ENCODE measurements around the gene DENND2C.
"Not testable (repeated sequence)": the region's sequence is repeated elsewhere in the genome, so short reads cannot be mapped to it uniquely, and the experiment has no call there.

The DENND2C gene

GRCh38 chr1:114581335-114582287, 88.2 kb downstream of the DENND2C start, which contains the start of gene BCAS2:
BCAS2 (minus strand) TSS chr1:114581615; CDS start chr1:114581591, 24 bp downstream.
- H2AFZ ChIP-seq (ENCODE audit: low read depth, low read length): peak within 1 kb of the TSS; percentile 50

GRCh38 chr1:114574365-114574764, 95.5 kb downstream of the DENND2C start:
- Histone ChIP-seq H2AFZ (ENCODE audit: low read depth, low read length) (no peak overlapping the region), H3K9me3 (ENCODE audit: low read length) (no peaks in the 10 kb centered on the region), H3K4me3 (ENCODE audit: low read length) (no peak overlapping the region), H3K4me1 (ENCODE audit: insufficient read depth, low read length) (no peaks in the 10 kb centered on the region), H3K36me3 (ENCODE audit: insufficient read depth, low read length) (peaks cover 66% of the 10 kb centered on the region), H3K27me3 (ENCODE audit: insufficient read depth, low read length) (no peaks in the 10 kb centered on the region)

More at GRCh38 chr1:114581335-114582287, 88.2 kb downstream of the DENND2C start, which contains the start of gene BCAS2:
- Histone ChIP-seq H3K4me1 (ENCODE audit: insufficient read depth, low read length) (peaks cover 14% of the 10 kb centered on the region), H3K9me3 (ENCODE audit: low read length) (no peaks in the 10 kb centered on the region), H3K27me3 (ENCODE audit: insufficient read depth, low read length) (no peaks in the 10 kb centered on the region), H3K36me3 (ENCODE audit: insufficient read depth, low read length) (peaks cover 23% of the 10 kb centered on the region), H3K4me3 (ENCODE audit: low read length) (peak within 1 kb of the TSS; percentile 93)

GRCh38 chr1:114564141-114564540, 105.7 kb downstream of the DENND2C start:
- H3K4me1 ChIP-seq (ENCODE audit: insufficient read depth, low read length): no peaks in the 10 kb centered on the region
- no peak overlapping the region for H3K4me3 ChIP-seq (ENCODE audit: low read length)
- H3K27me3 ChIP-seq (ENCODE audit: insufficient read depth, low read length): no peaks in the 10 kb centered on the region
- H3K36me3 ChIP-seq (ENCODE audit: insufficient read depth, low read length): peaks cover 36% of the 10 kb centered on the region
- no peak overlapping the region for H2AFZ ChIP-seq (ENCODE audit: low read depth, low read length)
- no peaks in the 10 kb centered on the region for H3K9me3 ChIP-seq (ENCODE audit: low read length)

GRCh38 chr1:114562978-114563510, 106.8 kb downstream of the DENND2C start:
- not testable (repeated sequence) for H3K27me3 ChIP-seq (ENCODE audit: insufficient read depth, low read length); H2AFZ ChIP-seq (ENCODE audit: low read depth, low read length); H3K9me3 ChIP-seq (ENCODE audit: low read length); H3K4me1 ChIP-seq (ENCODE audit: insufficient read depth, low read length); H3K4me3 ChIP-seq (ENCODE audit: low read length)
- H3K36me3 ChIP-seq (ENCODE audit: insufficient read depth, low read length): peaks cover 28% of the 10 kb centered on the region

GRCh38 chr1:114561333-114561732, 108.5 kb downstream of the DENND2C start:
- Histone ChIP-seq H3K27me3 (ENCODE audit: insufficient read depth, low read length) (no peaks in the 10 kb centered on the region), H2AFZ (ENCODE audit: low read depth, low read length) (no peak overlapping the region), H3K4me1 (ENCODE audit: insufficient read depth, low read length) (no peaks in the 10 kb centered on the region), H3K36me3 (ENCODE audit: insufficient read depth, low read length) (peaks cover 15% of the 10 kb centered on the region), H3K9me3 (ENCODE audit: low read length) (no peaks in the 10 kb centered on the region), H3K4me3 (ENCODE audit: low read length) (no peak overlapping the region)

GRCh38 chr1:114559356-114559755, 110.5 kb downstream of the DENND2C start:
- Histone ChIP-seq H3K9me3 (ENCODE audit: low read length) (no peaks in the 10 kb centered on the region), H3K36me3 (ENCODE audit: insufficient read depth, low read length) (peaks cover 6% of the 10 kb centered on the region), H2AFZ (ENCODE audit: low read depth, low read length) (no peak overlapping the region), H3K4me3 (ENCODE audit: low read length) (no peak overlapping the region), H3K4me1 (ENCODE audit: insufficient read depth, low read length) (no peaks in the 10 kb centered on the region), H3K27me3 (ENCODE audit: insufficient read depth, low read length) (no peaks in the 10 kb centered on the region)

GRCh38 chr1:114558544-114558943, 111.3 kb downstream of the DENND2C start:
- no peak overlapping the region for H3K4me3 ChIP-seq (ENCODE audit: low read length)
- H3K36me3 ChIP-seq (ENCODE audit: insufficient read depth, low read length): no peaks in the 10 kb centered on the region
- H3K4me1 ChIP-seq (ENCODE audit: insufficient read depth, low read length): no peaks in the 10 kb centered on the region
- H2AFZ ChIP-seq (ENCODE audit: low read depth, low read length): no peak overlapping the region
- H3K9me3 ChIP-seq (ENCODE audit: low read length): no peaks in the 10 kb centered on the region
- H3K27me3 ChIP-seq (ENCODE audit: insufficient read depth, low read length): no peaks in the 10 kb centered on the region

- Histone ChIP-seq H2AFZ (ENCODE audit: low read depth, low read length) (no peak overlapping the region), H3K4me3 (ENCODE audit: low read length) (no peak overlapping the region), H3K9me3 (ENCODE audit: low read length) (no peaks in the 10 kb centered on the region), H3K36me3 (ENCODE audit: insufficient read depth, low read length) (no peaks in the 10 kb centered on the region), H3K4me1 (ENCODE audit: insufficient read depth, low read length) (peaks cover 4% of the 10 kb centered on the region), H3K27me3 (ENCODE audit: insufficient read depth, low read length) (no peaks in the 10 kb centered on the region)
These were observed 115.3 kb downstream of the DENND2C start for GRCh38 chr1:114554577-114554976.

- H2AFZ ChIP-seq (ENCODE audit: low read depth, low read length): no peak overlapping the region
- no peaks in the 10 kb centered on the region for H3K9me3 ChIP-seq (ENCODE audit: low read length)
- peaks cover 4% of the 10 kb centered on the region for H3K4me1 ChIP-seq (ENCODE audit: insufficient read depth, low read length)
- H3K4me3 ChIP-seq (ENCODE audit: low read length): no peak overlapping the region
- no peaks in the 10 kb centered on the region for H3K36me3 ChIP-seq (ENCODE audit: insufficient read depth, low read length)
- no peaks in the 10 kb centered on the region for H3K27me3 ChIP-seq (ENCODE audit: insufficient read depth, low read length)
These were observed 117.7 kb downstream of the DENND2C start for GRCh38 chr1:114552106-114552639.

GRCh38 chr1:114551400-114551799, 118.4 kb downstream of the DENND2C start:
- Histone ChIP-seq H2AFZ (ENCODE audit: low read depth, low read length) (no peak overlapping the region), H3K27me3 (ENCODE audit: insufficient read depth, low read length) (no peaks in the 10 kb centered on the region), H3K4me3 (ENCODE audit: low read length) (no peak overlapping the region), H3K36me3 (ENCODE audit: insufficient read depth, low read length) (no peaks in the 10 kb centered on the region), H3K4me1 (ENCODE audit: insufficient read depth, low read length) (peaks cover 4% of the 10 kb centered on the region), H3K9me3 (ENCODE audit: low read length) (no peaks in the 10 kb centered on the region)

GRCh38 chr1:114550336-114550735, 119.5 kb downstream of the DENND2C start:
- Histone ChIP-seq H3K4me1 (ENCODE audit: insufficient read depth, low read length) (peaks cover 4% of the 10 kb centered on the region), H3K4me3 (ENCODE audit: low read length) (no peak overlapping the region), H3K9me3 (ENCODE audit: low read length) (no peaks in the 10 kb centered on the region), H3K36me3 (ENCODE audit: insufficient read depth, low read length) (no peaks in the 10 kb centered on the region), H3K27me3 (ENCODE audit: insufficient read depth, low read length) (no peaks in the 10 kb centered on the region), H2AFZ (ENCODE audit: low read depth, low read length) (no peak overlapping the region)

GRCh38 chr1:114549137-114549536, 120.7 kb downstream of the DENND2C start:
- peaks cover 4% of the 10 kb centered on the region for H3K4me1 ChIP-seq (ENCODE audit: insufficient read depth, low read length)
- no peaks in the 10 kb centered on the region for H3K36me3 ChIP-seq (ENCODE audit: insufficient read depth, low read length)
- no peaks in the 10 kb centered on the region for H3K9me3 ChIP-seq (ENCODE audit: low read length)
- H2AFZ ChIP-seq (ENCODE audit: low read depth, low read length): no peak overlapping the region
- H3K4me3 ChIP-seq (ENCODE audit: low read length): no peak overlapping the region
- H3K27me3 ChIP-seq (ENCODE audit: insufficient read depth, low read length): no peaks in the 10 kb centered on the region

GRCh38 chr1:114547076-114547475, 122.8 kb downstream of the DENND2C start:
- Histone ChIP-seq H3K9me3 (ENCODE audit: low read length) (no peaks in the 10 kb centered on the region), H2AFZ (ENCODE audit: low read depth, low read length) (no peak overlapping the region), H3K4me3 (ENCODE audit: low read length) (no peak overlapping the region), H3K4me1 (ENCODE audit: insufficient read depth, low read length) (peaks cover 4% of the 10 kb centered on the region), H3K27me3 (ENCODE audit: insufficient read depth, low read length) (no peaks in the 10 kb centered on the region), H3K36me3 (ENCODE audit: insufficient read depth, low read length) (no peaks in the 10 kb centered on the region)

All from neuron (in vitro differentiated cells).